HL-60 (cell line): ENCODE measurements around the gene ROS1.

Experiments used
- DNase-seq, 2 experiments: peaks; one replicate each; pipeline ENCODE4 v3.0.0-alpha.2; 2010 to 2020; ENCODE audit warnings: low read depth in 1 of 2, low spot score in 1 of 2
- H3K27ac ChIP-seq: fragments of 250-450 bp; sonication (Bioruptor Pico); replicated peaks from 2 replicates; pipeline ENCODE4 v1.5.1; 2020; ENCODE audit warnings: mild to moderate bottlenecking, moderate library complexity
- H3K27me3 ChIP-seq: fragments of 250-450 bp; sonication (Bioruptor Pico); 2 replicates; pipeline ENCODE4 v1.5.1; 2021; ENCODE audit warnings: mild to moderate bottlenecking, moderate library complexity; ENCODE audit not compliant: insufficient read depth, poor library complexity, severe bottlenecking
- H3K4me3 ChIP-seq: replicated peaks from 2 replicates; pipeline ENCODE4 v1.5.1; 2011; ENCODE audit warnings: mild to moderate bottlenecking, control low read depth, low read length; ENCODE audit not compliant: insufficient read depth
- CTCF ChIP-seq: IDR thresholded peaks from one replicate; pipeline ENCODE4 v1.5.1; 2011; ENCODE audit warnings: low read length, control low read depth, inconsistent platforms; ENCODE audit not compliant: insufficient read depth
- GABPA ChIP-seq: IDR thresholded peaks from 2 replicates; pipeline ENCODE4 v1.6.1; 2012; ENCODE audit warnings: low read depth
- POLR2AphosphoS5 ChIP-seq: IDR thresholded peaks from 2 replicates; pipeline ENCODE4 v1.6.1; 2012; ENCODE audit warnings: low read depth
- SPI1 ChIP-seq: IDR thresholded peaks from 2 replicates; pipeline ENCODE4 v1.6.1; 2012; ENCODE audit warnings: low read depth, mild to moderate bottlenecking, borderline replicate concordance
- TF ChIP-seq, protein P1 (sequence below): IDR thresholded peaks from 2 replicates; pipeline ENCODE4 v1.6.1; 2012; ENCODE audit warnings: low read depth; ENCODE audit not compliant: insufficient replicate concordance

The ROS1 gene

GRCh38 chr6:117267054-117267347 is 158.7 kb downstream of the ROS1 start:
- DNase-seq = no peak
- Histone ChIP-seq H3K27ac (no peak overlapping the region), H3K4me3 (no peak overlapping the region), H3K27me3 (peaks cover 84% of the 10 kb centered on the region)
- TF ChIP-seq, protein P1, sequence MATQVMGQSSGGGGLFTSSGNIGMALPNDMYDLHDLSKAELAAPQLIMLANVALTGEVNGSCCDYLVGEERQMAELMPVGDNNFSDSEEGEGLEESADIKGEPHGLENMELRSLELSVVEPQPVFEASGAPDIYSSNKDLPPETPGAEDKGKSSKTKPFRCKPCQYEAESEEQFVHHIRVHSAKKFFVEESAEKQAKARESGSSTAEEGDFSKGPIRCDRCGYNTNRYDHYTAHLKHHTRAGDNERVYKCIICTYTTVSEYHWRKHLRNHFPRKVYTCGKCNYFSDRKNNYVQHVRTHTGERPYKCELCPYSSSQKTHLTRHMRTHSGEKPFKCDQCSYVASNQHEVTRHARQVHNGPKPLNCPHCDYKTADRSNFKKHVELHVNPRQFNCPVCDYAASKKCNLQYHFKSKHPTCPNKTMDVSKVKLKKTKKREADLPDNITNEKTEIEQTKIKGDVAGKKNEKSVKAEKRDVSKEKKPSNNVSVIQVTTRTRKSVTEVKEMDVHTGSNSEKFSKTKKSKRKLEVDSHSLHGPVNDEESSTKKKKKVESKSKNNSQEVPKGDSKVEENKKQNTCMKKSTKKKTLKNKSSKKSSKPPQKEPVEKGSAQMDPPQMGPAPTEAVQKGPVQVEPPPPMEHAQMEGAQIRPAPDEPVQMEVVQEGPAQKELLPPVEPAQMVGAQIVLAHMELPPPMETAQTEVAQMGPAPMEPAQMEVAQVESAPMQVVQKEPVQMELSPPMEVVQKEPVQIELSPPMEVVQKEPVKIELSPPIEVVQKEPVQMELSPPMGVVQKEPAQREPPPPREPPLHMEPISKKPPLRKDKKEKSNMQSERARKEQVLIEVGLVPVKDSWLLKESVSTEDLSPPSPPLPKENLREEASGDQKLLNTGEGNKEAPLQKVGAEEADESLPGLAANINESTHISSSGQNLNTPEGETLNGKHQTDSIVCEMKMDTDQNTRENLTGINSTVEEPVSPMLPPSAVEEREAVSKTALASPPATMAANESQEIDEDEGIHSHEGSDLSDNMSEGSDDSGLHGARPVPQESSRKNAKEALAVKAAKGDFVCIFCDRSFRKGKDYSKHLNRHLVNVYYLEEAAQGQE = no peak
- no peak for TF ChIP-seq SPI1
- TF ChIP-seq POLR2AphosphoS5 = no peak
- no peak for TF ChIP-seq CTCF
- TF ChIP-seq GABPA = no peak

DNA sequence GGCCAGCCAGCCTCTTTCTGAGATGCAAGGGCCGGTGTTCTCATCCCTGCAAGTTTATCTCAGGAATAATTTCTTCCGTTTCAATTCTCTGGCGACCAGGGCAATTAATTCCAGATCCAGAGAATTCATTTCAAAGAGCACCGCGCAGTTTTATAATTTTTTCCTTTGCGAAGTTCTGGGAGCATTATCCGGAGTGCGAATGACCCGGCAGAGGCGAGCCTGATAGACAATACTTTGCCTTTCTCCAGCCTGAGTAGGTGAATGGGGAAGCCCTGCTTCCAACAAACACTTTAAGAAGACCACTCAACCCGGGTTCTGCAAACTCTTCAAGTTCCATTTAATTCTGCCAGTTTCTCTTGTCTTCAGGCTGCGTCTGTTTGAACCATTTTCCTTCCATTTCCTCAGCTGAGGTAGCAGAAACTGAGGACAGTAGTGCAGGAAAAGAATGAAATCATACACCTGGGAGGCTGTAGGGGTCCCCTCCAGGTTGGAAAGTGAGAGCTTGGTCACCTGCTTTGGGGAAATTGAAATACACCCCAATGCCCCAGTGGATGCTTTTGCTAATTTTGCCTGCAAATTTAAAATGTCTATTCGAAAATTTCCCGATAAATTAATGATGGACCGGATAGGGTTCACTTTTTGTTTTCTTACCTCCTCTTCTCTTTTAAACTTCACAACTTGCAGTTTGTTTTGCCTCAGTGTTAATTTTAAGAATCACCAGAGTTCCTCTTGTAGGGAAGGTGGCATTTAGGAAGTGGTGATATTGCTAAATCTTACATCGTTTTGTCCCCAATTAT is 159.3 kb downstream of the ROS1 start:
- Histone ChIP-seq H3K27ac (no peak overlapping the region), H3K4me3 (no peak overlapping the region), H3K27me3 (peaks cover 86% of the 10 kb centered on the region)
- DNase-seq = no peak
- TF ChIP-seq, protein P1 = no peak
- TF ChIP-seq SPI1 = no peak
- no peak for TF ChIP-seq POLR2AphosphoS5
- TF ChIP-seq CTCF = no peak
- no peak for TF ChIP-seq GABPA

GRCh38 chr6:117265410-117266256 is 160.1 kb downstream of the ROS1 start, which contains the start of gene VGLL2:
VGLL2 (plus strand) TSS chr6:117265558; CDS start chr6:117265764, 206 bp downstream.
- DNase-seq = no peak
- Histone ChIP-seq H3K27ac (no peak within 1 kb of the TSS), H3K4me3 (no peak within 1 kb of the TSS), H3K27me3 (peaks cover 84% of the 10 kb centered on the region)
- TF ChIP-seq CTCF (no peak), POLR2AphosphoS5 (no peak), SPI1 (no peak), GABPA (no peak)
- TF ChIP-seq, protein P1 = no peak
